Measurements from ENCODE around the gene PANX3.
"Not testable (repeated sequence)": the region's sequence is repeated elsewhere in the genome, so short reads cannot be mapped to it uniquely, and the experiment has no call there.

PANX3 gene, protein sequence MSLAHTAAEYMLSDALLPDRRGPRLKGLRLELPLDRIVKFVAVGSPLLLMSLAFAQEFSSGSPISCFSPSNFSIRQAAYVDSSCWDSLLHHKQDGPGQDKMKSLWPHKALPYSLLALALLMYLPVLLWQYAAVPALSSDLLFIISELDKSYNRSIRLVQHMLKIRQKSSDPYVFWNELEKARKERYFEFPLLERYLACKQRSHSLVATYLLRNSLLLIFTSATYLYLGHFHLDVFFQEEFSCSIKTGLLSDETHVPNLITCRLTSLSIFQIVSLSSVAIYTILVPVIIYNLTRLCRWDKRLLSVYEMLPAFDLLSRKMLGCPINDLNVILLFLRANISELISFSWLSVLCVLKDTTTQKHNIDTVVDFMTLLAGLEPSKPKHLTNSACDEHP

DNA sequence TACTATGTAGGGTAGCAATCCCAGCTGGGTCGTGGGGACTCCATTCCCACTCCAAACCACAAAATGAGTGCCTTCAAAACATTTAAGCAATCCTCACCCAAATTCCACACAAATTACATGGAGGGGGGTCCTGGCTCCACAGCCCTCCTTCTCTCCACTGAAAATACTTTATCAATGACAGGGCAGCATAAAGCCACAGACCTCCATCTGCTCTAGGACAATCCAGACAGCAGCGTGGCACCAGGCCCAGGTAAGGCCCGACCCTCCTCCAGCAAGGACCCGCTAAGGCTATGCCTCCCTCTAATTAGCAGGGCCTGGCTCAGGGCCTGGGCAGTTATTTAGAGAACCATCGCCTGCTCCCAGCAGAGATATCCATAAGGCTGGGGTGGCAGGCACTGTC lies at the start of gene PANX3:
TSS of gene PANX3 (plus strand) at position 365 of the 400 bp plus-strand sequence. CDS start 129 bp downstream, outside the sequence.
- no peak for DNase-seq

DNA sequence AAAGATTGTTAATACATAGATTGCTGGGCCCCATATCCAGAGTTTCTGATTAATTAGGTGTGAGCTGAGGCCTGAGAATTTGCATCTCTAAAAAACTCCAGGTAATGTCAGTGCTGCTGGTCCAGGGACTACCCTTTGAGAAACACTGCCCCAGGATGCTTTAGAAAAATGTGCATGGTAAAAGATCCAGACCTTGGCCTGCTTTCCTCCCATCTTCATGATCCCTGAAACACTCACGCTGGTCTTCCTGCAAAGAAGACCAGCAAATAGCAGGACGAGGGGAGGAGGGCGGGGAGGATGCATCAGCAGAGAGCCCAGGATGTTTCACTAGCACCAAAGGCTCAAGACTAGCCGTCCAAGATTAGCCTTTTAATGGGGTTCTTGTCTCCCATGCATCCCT lies 41.5 kb upstream of the PANX3 start, which contains the start of gene OR8A1:
TSS of gene OR8A1 (plus strand) at position 301 of the 400 bp plus-strand sequence. CDS start 123 bp downstream, outside the sequence.
- no peak for DNase-seq

DNA sequence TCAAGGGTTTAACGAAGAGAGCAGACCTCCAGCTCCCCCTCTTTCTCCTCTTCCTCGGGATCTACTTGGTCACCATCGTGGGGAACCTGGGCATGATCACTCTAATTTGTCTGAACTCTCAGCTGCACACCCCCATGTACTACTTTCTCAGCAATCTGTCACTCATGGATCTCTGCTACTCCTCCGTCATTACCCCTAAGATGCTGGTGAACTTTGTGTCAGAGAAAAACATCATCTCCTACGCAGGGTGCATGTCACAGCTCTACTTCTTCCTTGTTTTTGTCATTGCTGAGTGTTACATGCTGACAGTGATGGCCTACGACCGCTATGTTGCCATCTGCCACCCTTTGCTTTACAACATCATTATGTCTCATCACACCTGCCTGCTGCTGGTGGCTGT lies 41.1 kb upstream of the PANX3 start:
- no peak for DNase-seq

DNA sequence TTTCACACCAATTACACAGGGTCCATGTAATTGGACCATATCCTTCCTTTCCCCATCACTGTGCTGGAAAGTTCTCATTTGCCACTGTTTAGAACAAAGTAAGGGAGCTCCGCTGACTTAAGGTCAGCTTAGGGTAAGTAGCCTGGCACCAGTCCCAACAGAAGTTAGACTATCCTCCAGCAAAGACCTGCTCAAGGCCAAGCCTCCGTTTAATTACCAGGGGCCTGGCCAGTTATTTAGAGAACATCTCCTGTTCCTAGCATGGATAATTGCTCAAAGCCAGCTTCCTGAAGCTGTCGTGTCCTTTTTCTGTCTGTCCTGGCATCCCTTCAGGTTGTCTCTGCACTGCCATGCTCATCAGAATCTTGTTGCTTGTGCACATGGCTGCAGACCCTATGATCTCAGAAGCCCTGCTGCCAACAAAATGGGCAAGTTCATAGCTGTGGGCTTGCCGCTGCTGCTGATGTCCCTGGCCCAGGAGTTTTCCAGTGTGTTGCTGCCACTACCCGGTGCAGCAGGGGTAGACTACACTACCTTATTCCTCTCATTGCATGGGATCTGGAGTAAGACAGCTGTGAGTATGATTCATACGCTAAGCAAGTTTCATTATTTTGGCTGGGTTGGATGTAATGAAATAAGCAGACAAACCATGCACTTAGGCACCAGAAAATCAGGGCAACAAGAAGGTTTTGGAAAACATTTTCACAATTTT lies 33.4 kb upstream of the PANX3 start:
- no peak for DNase-seq

DNA sequence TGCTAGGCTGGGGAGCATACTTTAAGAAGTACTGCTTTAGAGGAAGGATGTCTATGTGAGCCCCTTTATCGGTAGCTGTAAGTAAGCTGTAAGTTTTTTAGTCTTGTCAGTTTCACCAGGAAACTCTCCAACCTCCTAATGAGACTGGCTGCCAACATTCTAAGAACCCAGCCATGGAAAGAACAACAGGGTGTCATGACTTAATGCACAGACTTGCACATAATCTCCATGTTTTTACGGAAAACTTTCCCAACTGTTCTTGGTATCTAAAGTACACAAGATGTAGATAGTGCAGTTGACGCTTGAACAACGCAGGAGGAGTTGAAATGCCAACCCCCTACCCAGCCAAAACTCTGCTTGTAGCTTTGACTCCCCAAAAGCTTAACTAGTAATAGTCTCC lies 32.5 kb upstream of the PANX3 start:
- DNase-seq = no peak

DNA sequence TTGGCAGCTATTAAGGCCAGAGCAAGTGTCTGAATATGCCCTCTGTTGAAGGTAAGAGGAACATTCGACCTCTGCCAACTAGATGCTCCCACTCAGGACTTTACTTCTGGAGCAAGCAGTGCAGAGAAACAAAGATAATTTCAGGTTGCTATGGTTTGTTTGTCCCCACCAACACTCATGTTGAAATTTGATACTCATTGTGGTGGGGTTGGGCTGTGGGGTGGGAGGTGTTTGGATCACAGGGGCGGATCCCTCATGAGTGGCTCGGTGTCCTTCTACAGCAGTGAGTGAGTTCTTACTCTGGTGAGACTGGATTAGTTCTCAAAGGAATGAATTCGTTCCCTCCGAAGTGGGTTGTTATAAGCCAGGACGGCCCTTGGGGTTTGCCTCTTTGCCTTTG lies 29.4 kb upstream of the PANX3 start:
- DNase-seq = no peak

DNA sequence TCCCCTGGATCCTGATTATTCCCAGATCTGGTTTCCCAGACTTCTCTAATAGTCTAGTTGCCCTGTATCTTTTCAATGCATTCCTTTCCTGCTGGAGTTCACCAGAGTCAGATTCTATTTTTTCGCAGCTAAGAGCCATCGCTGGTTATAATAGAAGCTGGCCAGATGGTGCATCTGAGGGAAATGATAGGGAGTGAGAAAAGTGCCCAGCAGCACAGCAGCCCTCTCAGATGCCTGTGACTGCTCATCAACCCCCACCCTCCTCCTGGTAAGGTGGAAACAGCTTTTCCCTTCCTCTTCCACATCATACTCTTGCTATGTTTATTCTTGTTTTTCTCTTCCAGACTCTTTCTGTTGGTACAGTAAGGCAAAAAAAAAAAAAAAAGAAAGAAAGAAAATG lies 28.7 kb upstream of the PANX3 start:
- no peak for DNase-seq

DNA sequence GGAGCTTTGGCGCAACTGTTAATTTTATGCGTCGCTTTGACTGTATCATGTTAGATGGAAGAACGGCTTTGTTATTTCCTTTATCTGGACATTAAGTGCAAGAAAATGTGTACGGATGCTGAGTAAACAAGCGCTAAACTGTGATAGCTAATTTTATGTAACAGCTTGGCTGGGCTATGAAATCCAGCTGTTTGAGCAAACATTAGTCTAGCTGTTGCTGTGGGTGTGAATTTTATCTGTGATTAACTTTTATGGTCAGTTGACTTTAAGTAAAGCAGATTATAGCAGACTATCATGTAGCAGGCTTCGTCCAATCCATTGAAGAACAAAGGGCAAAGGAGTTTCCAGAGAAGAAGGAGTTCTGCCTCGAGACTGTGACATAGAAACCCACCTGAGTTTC lies 27.4 kb upstream of the PANX3 start:
- no peak for DNase-seq

DNA sequence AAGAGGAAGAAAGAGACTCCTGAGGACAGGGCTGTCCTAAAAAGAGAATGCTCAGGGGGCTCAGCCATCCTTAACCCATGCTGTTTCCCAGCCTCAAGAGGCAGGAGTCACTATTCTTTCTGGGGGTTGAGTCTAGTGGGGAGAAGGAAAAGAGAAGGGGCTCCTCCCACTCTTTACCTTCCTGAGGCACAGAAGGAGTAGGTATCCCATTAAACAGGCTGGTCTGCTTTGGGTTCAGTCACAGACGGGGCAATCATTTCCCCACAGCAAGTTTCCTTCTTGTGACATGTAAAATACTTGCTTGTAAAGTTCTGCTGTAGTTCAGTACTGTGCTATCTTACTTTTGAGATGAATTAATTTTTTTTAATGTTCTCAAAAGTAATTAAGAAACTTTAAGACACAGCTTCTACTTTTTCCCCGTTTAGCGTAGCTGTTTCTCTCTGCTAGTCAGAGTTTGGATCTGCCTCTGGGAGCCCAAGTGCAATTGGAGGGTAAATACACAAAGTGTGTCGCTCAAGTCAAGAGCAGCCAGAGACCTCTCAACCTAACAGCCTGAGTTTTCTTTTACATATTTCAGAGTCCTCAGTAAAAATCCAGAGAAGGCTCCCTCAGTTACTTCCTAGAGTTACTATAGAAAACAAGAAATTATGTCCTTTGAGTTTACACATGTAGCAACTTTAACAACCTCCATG lies 26.4 kb upstream of the PANX3 start:
- DNase-seq = no peak

DNA sequence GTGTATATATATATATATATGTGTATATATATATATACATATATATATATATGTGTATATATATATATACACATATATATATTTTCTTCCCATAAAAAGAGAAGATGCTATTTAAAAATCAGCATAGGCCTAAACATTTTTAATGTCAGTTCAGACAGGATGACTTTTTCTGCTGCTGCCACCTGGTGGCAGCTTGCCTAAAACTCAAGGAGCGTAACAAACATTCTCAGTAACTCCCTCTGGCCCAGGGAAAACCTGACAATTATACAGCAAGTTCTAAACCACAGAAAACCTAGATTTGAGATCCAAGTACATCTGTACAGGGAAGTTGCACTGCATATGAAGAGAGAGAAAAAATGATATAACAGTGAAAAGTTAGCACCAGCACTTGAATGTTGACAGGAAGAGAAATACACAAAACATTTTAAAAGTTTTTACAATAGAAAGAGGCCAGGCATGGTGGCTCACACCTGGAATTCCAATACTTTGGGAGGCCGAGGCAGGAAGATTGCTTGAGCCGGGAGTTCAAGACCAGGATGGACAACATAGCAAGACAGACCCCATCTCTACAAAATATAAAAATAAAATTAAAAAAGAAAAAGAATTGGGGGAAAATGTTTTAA lies 24.9 kb upstream of the PANX3 start:
- peak; percentile 19 for DNase-seq

DNA sequence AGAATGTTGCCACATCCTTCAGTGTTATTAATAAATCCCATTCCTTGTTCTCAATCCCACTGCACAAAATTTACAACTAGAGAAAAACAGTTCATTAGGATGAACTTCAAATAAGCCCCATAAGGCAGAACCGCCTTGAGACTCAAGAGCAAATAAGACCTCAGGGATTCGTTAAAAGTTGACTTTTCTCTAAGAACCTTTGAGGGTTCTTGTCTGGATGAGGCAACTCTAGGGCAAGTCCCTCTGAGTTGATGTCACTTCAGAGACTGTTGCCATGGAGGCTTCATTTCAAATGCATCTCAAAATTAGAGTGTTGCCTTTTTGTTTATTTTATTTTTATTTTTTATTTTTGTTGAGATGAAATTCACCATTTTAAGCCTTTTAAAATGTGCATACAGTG lies 19.8 kb upstream of the PANX3 start:
- DNase-seq = no peak

DNA sequence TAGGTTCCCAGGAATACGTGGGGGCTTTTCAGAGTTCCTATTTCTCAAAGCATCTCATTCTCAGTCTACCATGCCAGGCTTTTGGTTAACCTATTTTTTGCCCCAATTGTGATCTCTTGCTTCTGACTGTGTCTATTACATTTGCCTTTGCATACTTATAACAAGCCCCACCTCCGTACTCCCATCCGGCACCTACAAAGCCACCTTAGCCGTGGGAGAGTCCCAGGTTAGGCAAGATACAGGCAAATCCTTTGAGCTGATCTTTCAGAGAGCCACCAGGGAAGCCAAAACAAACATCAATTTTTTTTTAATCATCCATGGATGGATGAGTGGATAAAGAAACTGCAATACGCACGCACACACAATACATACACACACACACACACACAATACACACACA lies 18.6 kb upstream of the PANX3 start:
- no peak for DNase-seq

DNA sequence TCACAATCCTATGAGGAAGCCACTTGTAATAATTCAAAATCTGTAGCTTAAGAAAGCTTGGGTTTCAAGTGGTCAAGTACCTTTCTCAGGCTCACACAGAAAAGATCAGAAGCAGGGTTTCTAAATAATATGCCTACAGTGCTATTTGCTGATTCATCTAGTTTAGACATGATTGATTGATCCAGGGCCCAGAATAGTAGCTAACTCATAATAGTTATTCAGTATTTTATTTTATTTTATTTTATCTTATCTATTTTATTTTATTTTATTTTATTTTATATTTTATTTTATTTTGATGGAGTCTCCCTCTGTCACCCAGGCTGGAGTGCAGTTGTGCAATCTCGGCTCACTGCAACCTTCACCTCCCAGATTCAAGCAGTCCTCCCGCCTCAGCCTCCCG lies 15.9 kb upstream of the PANX3 start:
- DNase-seq = no peak

DNA sequence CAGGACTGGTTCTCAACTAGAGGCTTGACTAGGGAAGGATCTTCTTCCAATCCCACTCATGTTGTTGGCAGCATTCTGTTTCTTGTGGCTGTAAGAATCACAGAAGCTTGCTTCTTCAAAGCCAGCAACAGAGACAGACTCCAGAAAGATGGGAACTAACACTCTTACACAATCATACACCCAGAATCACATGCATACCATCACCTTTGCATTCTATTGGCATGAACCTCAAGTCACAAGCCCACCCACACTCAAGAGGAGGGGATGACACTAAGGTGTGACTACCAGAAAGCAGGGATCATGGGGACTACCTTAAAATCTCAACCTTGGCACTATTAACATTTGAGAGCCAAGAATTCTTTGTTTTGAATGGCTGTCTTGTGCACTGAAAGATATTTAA lies 13.6 kb upstream of the PANX3 start:
- no peak for DNase-seq

DNA sequence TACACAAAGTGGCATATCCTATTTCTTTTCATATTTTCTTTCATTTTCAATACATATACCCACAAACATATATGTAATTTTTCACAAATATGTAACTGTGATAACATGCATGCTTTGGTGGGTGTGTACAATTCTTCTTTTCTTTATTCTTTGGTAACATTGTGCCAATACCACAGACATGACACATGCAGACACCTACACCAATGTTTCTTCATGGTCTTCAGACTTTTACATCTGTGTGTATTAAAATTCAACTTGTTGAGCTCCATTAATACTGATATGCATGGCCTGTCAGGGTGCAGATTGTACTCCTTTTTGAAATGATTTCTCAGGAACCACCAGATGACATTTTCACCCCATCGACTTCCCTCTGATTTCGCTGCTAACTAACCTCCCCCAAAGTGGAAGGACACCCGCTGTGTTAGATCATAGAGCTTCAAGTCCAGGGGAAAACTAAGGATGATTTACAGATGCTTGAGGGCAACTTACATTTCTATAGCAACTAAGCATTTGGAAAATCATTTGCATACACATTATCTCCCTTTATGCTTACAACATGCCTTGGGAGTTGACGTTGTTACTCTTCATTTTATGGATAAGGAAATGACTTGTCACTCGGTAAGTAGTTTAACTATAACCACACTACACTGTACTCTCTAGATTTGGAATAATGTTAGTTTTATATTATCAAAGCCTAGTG lies 10.5 kb upstream of the PANX3 start:
- DNase-seq = no peak

DNA sequence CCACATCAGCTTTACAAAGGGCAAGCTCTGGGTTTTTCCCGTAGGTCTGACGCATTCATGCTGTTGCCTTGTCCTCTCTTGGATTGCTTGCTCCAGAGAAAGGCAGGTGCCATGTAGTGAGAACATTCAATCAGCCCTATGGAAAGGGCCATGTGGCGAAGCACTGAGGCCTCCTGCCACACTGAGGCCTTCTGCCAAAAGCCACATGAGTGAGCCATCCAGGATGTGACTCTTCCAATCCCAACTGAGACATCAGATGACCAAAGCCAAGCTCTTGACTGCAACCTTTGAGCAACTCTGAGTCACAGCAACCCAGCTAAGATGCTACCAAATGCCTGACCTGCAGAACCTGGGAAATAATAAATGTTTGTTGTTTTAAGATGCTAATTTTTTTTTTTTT lies 9.0 kb upstream of the PANX3 start:
- peak; percentile 8 for DNase-seq

DNA sequence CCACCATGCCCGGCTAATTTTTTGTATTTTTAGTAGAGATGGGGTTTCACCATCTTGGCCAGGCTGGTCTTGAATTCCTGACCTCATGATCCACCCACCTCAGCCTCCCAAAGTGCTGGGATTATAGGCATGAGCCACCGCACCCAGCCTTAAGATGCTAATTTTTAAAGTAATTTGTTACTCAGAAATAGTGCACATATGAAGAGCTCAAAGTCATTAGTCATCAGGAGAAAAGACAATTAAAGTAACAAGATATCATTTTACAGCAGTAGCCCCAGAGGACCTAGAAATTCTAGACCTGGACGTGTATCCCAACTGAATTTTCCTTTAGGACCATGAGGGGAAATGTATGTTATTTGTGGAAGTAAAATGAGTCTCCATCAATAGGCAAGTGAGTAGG lies 8.5 kb upstream of the PANX3 start:
- DNase-seq = not testable (repeated sequence)

DNA sequence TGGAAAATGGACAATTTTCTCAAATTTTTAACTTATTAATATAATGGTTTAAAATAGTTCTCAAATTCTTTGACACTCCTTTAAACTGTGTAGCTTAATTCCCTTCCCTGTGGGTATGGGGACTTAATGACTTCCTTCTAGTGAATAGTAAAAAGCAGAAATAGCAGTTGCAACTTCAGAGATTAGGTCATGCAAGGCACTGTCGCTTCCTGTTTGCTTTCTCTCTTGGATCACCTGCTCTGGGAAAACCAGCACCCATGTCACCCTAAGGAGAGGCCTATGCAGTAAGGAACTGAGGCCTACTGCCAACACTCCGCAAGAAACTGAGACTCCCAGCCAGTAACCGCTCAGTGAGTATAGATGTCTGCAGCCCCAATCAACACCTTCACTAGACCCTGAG lies 5.5 kb upstream of the PANX3 start:
- DNase-seq = no peak

DNA sequence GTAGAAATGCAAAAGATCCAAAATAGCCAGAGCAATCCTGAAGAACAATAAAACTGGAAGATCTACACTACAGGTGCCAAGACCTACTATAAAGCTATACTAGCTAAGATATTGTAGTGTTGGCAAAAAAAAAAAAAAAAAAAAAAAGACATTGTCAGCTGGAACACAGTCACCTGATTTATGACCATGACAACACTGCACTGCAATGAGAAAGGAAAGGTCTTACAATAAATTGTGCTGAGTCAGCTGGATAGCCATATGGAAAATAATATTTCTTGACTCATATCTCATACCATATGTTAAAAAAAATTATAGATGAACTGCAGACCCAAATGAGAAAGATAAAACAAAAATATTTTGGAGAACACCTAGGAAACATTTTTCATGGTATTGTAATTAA lies 3.1 kb upstream of the PANX3 start:
- DNase-seq = no peak

DNA sequence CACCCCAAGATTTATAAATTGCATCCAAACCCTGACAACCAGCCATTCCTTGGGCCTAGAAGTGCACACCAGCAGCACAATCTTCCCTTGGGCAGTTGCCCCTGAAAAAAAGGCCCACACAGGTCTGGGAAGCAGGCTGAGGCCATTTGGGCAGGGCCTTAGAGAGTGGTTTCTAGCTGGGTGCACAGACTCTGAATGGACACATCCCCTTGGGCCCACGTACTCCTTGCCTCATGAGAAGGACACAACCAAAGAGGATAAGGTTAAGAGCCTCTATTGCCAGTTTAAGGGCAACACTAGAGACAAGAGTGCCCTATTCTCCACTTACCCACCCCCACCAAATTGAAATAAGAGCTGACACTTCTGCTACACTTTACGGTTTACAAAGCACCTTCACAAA lies 933 bp upstream of the PANX3 start:
- no peak for DNase-seq

DNA sequence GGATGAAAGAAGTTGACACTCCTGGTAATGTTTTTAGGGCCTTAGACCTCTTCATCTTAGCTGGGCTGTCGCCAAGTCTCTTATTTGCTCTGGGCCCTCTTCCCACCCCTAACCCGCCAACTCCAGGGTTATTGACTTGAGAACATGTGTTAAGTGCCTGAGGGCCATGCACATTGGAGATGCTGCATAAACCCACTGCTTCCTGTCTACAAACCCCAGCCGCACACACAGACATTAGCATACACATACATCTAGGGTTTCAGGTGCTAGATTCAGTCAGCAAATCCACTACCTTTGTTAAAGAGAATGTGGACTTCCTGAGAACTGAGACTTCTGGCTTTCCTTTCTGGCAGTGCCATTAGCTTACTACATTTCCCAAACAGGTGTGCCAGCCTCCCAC lies 817 bp downstream of the PANX3 start:
- peak; percentile 26 for DNase-seq

DNA sequence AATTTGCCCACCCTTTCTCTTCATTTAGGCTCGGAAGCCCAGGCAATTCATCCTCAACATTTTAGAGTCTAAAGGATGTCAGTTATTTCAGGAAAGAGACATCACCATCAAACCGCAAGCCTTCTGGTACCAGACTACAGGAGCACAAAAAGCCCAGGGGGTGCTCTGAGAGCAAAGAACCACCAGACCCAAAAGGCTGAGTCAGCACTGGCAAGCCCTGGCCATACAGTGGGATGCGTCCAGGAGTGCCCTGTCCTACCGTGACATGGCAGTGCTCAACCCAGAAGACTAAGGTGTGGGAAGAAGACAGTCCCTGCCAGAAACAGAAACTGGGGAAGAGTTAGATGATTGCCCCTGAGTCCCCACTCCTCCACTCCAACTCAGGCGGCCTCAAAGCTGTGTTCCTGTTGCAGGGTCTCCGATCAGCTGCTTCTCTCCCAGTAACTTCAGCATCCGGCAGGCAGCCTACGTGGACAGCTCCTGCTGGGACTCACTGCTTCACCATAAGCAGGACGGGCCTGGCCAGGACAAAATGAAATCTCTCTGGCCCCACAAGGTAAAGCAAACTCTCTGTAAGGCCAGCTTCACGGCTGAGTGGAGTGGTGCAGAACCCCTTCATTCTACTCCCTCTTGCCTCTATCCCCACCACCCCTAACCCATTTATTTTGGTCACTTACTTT lies 1.5 kb downstream of the PANX3 start:
- no peak for DNase-seq
